IMR-90 (cell line): Measurements from ENCODE around the gene DNM2. TPM values are rescaled to one million over a fixed set of nuclear protein-coding genes. Genes with fewer than 3 reads are reported as not detected.

Source experiments
- ATAC-seq: fragments of 200-7000 bp; cut with Tn5 transposase; 2 replicates; pipeline ENCODE4 v1.9.1; 2020; ENCODE audit warnings: low read depth, mild to moderate bottlenecking, moderate library complexity
- BruUV-seq: library from RNA; stranded (reverse); fragments of 400-500 nt; replicated peaks from 2 replicates; lab custom pipeline; 2021; lab: Mats Ljungman, UMichigan
- CTCF ChIA-PET: fragments of 300-600 bp; formaldehyde crosslinking; extraction: SDS; loops from one replicate; lab custom pipeline; 2021; ENCODE audit warnings: antibody characterized with exemption; lab: Yijun Ruan, JAX
- POLR2A ChIA-PET: fragments of 300-600 bp; sonication (Branson Sonifier 250); formaldehyde crosslinking; loops from one replicate; lab custom pipeline; 2022; ENCODE audit warnings: antibody characterized with exemption; ENCODE audit not compliant: unreplicated experiment; lab: Charles Lee
- DNase-seq: peaks from one replicate; pipeline ENCODE4 v3.0.0; 2013
- H2AFZ ChIP-seq: replicated peaks from 2 replicates; pipeline ENCODE3; 2013; ENCODE audit warnings: low read length, mild to moderate bottlenecking; ENCODE audit not compliant: poor library complexity
- H2AK5ac ChIP-seq: 2 replicates; pipeline ENCODE4 v1.6.1; 2013; ENCODE audit warnings: low read depth, low read length, inconsistent platforms
- H2AK9ac ChIP-seq: replicated peaks from 2 replicates; pipeline ENCODE3; 2013; ENCODE audit warnings: mild to moderate bottlenecking, low read depth, low read length, moderate library complexity; ENCODE audit not compliant: poor library complexity
- H2BK120ac ChIP-seq: 2 replicates; pipeline ENCODE4 v1.6.1; 2013; ENCODE audit warnings: low read depth, low read length, inconsistent platforms
- H2BK15ac ChIP-seq: 3 replicates; pipeline ENCODE4 v1.6.1; 2013; ENCODE audit warnings: low read depth, low read length, inconsistent platforms
- H2BK20ac ChIP-seq: 2 replicates; pipeline ENCODE4 v1.6.1; 2013; ENCODE audit warnings: low read depth, mild to moderate bottlenecking, inconsistent platforms, low read length, moderate library complexity
- H2BK5ac ChIP-seq: 2 replicates; pipeline ENCODE4 v1.6.1; 2013; ENCODE audit warnings: mild to moderate bottlenecking, low read depth, low read length, inconsistent platforms; ENCODE audit not compliant: poor library complexity, severe bottlenecking
- H3K14ac ChIP-seq: replicated peaks from 2 replicates; pipeline ENCODE4 v1.6.1; 2013; ENCODE audit warnings: low read depth, low read length, inconsistent platforms
- H3K18ac ChIP-seq: 2 replicates; pipeline ENCODE4 v1.6.1; 2013; ENCODE audit warnings: low read depth, low read length, control low read depth
- H3K23ac ChIP-seq: 2 replicates; pipeline ENCODE4 v1.6.1; 2013; ENCODE audit warnings: low read depth, low read length, inconsistent platforms
- H3K27ac ChIP-seq: 2 replicates; pipeline ENCODE4 v1.5.1; 2013; ENCODE audit warnings: mild to moderate bottlenecking, control low read depth, low read length; ENCODE audit not compliant: insufficient read depth
- H3K27me3 ChIP-seq: 2 replicates; pipeline ENCODE4 v1.6.1; 2013; ENCODE audit warnings: low read length; ENCODE audit not compliant: control insufficient read depth, insufficient read depth
- H3K36me3 ChIP-seq: 2 replicates; pipeline ENCODE4 v1.6.1; 2013; ENCODE audit warnings: low read length, mixed read lengths; ENCODE audit not compliant: control insufficient read depth, insufficient read depth
- H3K4ac ChIP-seq: 2 replicates; pipeline ENCODE4 v1.6.1; 2013; ENCODE audit warnings: low read depth, low read length, inconsistent platforms
- H3K4me1 ChIP-seq: 2 replicates; pipeline ENCODE4 v1.6.1; 2013; ENCODE audit warnings: low read length, mixed read lengths; ENCODE audit not compliant: control insufficient read depth, insufficient read depth
- H3K4me2 ChIP-seq: 2 replicates; pipeline ENCODE4 v1.6.1; 2013; ENCODE audit warnings: low read depth, mild to moderate bottlenecking, control low read depth, low read length, moderate library complexity
- H3K4me3 ChIP-seq: 2 replicates; pipeline ENCODE4 v1.5.1; 2013; ENCODE audit warnings: low read depth, mild to moderate bottlenecking, control low read depth, low read length, moderate library complexity; ENCODE audit not compliant: insufficient read depth
- H3K56ac ChIP-seq: 2 replicates; pipeline ENCODE4 v1.6.1; 2013; ENCODE audit warnings: low read length, inconsistent platforms; ENCODE audit not compliant: insufficient read depth; ENCODE audit errors: extremely low read depth
- H3K79me1 ChIP-seq, 2 experiments: 2 replicates each; pipeline ENCODE4 v1.6.1; 2013; ENCODE audit warnings: low read length in 2 of 2, inconsistent platforms in 1 of 2, low read depth in 1 of 2
- H3K9ac ChIP-seq: 2 replicates; pipeline ENCODE4 v1.6.1; 2013; ENCODE audit warnings: low read depth, low read length, control low read depth
- H3K9me1 ChIP-seq: 2 replicates; pipeline ENCODE4 v1.6.1; 2013; ENCODE audit warnings: low read length, inconsistent platforms; ENCODE audit not compliant: insufficient read depth
- H3K9me3 ChIP-seq: 2 replicates; pipeline ENCODE4 v1.6.1; 2013; ENCODE audit warnings: low read length; ENCODE audit not compliant: control insufficient read depth, insufficient read depth
- H4K20me1 ChIP-seq: 2 replicates; pipeline ENCODE4 v1.6.1; 2013; ENCODE audit warnings: low read length, inconsistent platforms; ENCODE audit not compliant: insufficient read depth
- H4K5ac ChIP-seq: 2 replicates; pipeline ENCODE4 v1.6.1; 2013; ENCODE audit warnings: mild to moderate bottlenecking, low read depth, low read length, control low read depth
- H4K8ac ChIP-seq, 2 experiments: 2 replicates each; pipeline ENCODE4 v1.6.1; 2013; ENCODE audit warnings: low read depth in 2 of 2, low read length in 2 of 2, control low read depth in 1 of 2, inconsistent platforms in 1 of 2
- H4K91ac ChIP-seq: 2 replicates; pipeline ENCODE4 v1.6.1; 2013; ENCODE audit warnings: low read depth, low read length, inconsistent platforms; ENCODE audit not compliant: insufficient read depth
- CEBPB ChIP-seq: IDR thresholded peaks from 2 replicates; pipeline ENCODE4 v1.6.1; 2012; ENCODE audit warnings: low read depth, low read length, improper control_type of control experiment
- WGBS, 2 experiments: methylation state at CpG; one replicate each; pipeline versions ENCODE4 v1.1.5 to v1.1.7; 2013; ENCODE audit warnings: missing lambda C conversion rate in 2 of 2; ENCODE audit not compliant: insufficient read length in 1 of 2; ENCODE audit errors: extremely low coverage in 2 of 2; 5-methylcytosine and 5-hydroxymethylcytosine counted together
- dilution Hi-C: fragments of 300-500 bp; cut with HindIII; formaldehyde crosslinking; loops from one replicate; pipeline ENCODE4 v1.14.3; 2018; ENCODE audit warnings: low sequenced_read_pairs; ENCODE audit not compliant: unreplicated experiment
- in situ Hi-C: fragments of 300-500 bp; cut with MboI; formaldehyde crosslinking; loops from 3 replicates; pipeline ENCODE4 v1.14.3; 2019; ENCODE audit warnings: low sequenced_read_pairs, inconsistent platforms, mixed read lengths
- intact Hi-C: fragments of 100-400 bp; cut with micrococcal nuclease; formaldehyde crosslinking; loops from 2 replicates; pipeline ENCODE4 v1.10.0; 2022
- polyA plus RNA-seq, 3 experiments: library from polyadenylated mRNA; depleted of rRNA; stranded (reverse); fragments of >200 nt; gene quantifications; 2 replicates each; pipeline ENCODE4 v1.2.3, GENCODE V29; 2012; ENCODE audit warnings: low replicate concordance in 1 of 3
- total RNA-seq: library from RNA; depleted of rRNA; stranded (reverse); fragments of >200 nt; gene quantifications from 2 replicates; pipeline ENCODE4 v1.2.3, GENCODE V29; 2012

Gene DNM2
- total and polyA plus RNA-seq, 2 of the 4 experiments (the other 2 are of a cell fraction): 55.6 to 74.2 TPM

DNA sequence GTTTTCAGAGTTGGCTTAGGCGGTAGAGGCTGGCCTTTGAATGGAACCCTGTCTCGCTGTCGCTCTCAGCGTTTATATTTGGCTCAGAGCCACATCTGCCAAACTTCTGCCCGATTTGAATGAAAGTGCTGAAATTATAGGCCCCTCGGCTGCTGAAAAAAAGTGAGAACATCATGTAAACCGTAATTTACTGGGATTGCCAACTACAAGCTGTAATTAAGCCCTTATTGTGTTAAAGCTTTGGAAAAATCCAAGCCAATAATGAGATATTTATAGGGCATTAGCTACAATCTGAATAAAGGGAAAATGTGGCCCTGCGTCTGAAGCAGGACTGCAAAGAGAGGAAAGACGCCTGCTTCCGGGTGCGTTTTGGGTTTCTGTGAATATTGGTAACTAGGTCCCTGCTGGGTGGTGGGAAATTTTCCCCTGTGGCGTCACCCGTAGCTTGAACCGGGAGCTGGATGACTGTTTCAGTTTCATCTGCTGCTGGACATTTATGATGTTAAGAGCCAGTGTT is 9.9 kb downstream of the DNM2 start:
- H3K23ac ChIP-seq: no peak overlapping the region
- no peak overlapping the region for H3K27ac ChIP-seq
- no peak for DNase-seq
- peaks cover 25 to 81% of the 10 kb centered on the region in 2 experiments for H3K79me1 ChIP-seq
- H4K20me1 ChIP-seq: peaks cover 91% of the 10 kb centered on the region
- ChIA-PET POLR2A (interaction anchor here (0.5 kb wide), 1 partner anchor 197 kb away, joined by 3 read pairs; no protein-coding TSS in a partner anchor), CTCF (no interaction called here)
- in situ Hi-C loops (no loop called here), intact Hi-C loops (no loop called here), dilution Hi-C loops (no loop called here)
- no peak overlapping the region for H3K4me3 ChIP-seq
- H4K8ac ChIP-seq: no peak overlapping the region
- no peak overlapping the region for H3K14ac ChIP-seq
- 88% methylated on average over 5 of the region's 14 CpGs; no CpG with 5 or more reads in 1 of the 2 experiments for WGBS, 2 experiments
- H2BK15ac ChIP-seq: no peak overlapping the region
- no peak overlapping the region for H3K18ac ChIP-seq
- H3K56ac ChIP-seq: no peak overlapping the region
- H3K9me1 ChIP-seq: peaks cover 14% of the 10 kb centered on the region
- no peak overlapping the region for H2BK120ac ChIP-seq
- BruUV-seq: no TSS peak
- H3K9ac ChIP-seq: no peak overlapping the region
- H4K5ac ChIP-seq: no peak overlapping the region
- H3K36me3 ChIP-seq: peaks cover 4% of the 10 kb centered on the region; the same call in 1 of the 2 replicates
- no peak for ATAC-seq
- no peak overlapping the region for H2BK5ac ChIP-seq
- H3K9me3 ChIP-seq: no peaks in the 10 kb centered on the region
- H3K4me2 ChIP-seq: no peak overlapping the region
- no peak overlapping the region for H4K91ac ChIP-seq
- H2BK20ac ChIP-seq: no peak overlapping the region
- H3K4ac ChIP-seq: no peak overlapping the region
- no peak overlapping the region for H2AK5ac ChIP-seq
- no peaks in the 10 kb centered on the region for H3K4me1 ChIP-seq
- no peak overlapping the region for H2AFZ ChIP-seq
- no peaks in the 10 kb centered on the region for H3K27me3 ChIP-seq
- H2AK9ac ChIP-seq: no peak overlapping the region
- TF ChIP-seq CEBPB: no peak
